Mucosa of descending colon (tissue), 3 donors: ENCODE results near the gene C1QTNF3. TPM values are rescaled to one million over a fixed set of nuclear protein-coding genes. Genes with fewer than 3 reads are reported as not detected.

Source experiments
- ATAC-seq: fragments of 200-7000 bp; cut with Tn5 transposase; one replicate; pipeline ENCODE4 v1.9.1; 2020; ENCODE audit warnings: mild to moderate bottlenecking, moderate library complexity
- DNase-seq, 3 donors: peaks; one replicate each; pipeline ENCODE4 v3.0.0-alpha.2; 2020
- H3K36me3 ChIP-seq: fragments of 200-600 bp; one replicate; pipeline ENCODE4 v1.8.0; 2021; ENCODE audit warnings: low read depth, mild to moderate bottlenecking
- H3K4me1 ChIP-seq: fragments of 200-600 bp; one replicate; pipeline ENCODE4 v1.8.0; 2021; ENCODE audit warnings: low read depth, mild to moderate bottlenecking
- H3K4me3 ChIP-seq: fragments of 200-600 bp; one replicate; pipeline ENCODE4 v1.8.0; 2021; ENCODE audit warnings: mild to moderate bottlenecking
- H3K9me3 ChIP-seq: fragments of 200-600 bp; one replicate; pipeline ENCODE4 v1.8.0; 2021; ENCODE audit warnings: mild to moderate bottlenecking
- CTCF ChIP-seq: fragments of 200-600 bp; IDR thresholded peaks from one replicate; pipeline ENCODE4 v1.8.0; 2022; ENCODE audit warnings: antibody characterized with exemption, mild to moderate bottlenecking
- intact Hi-C, 2 donors: fragments of 100-400 bp; cut with DNase I in 1 of 2; cut with micrococcal nuclease in 1 of 2; formaldehyde crosslinking; loops; one replicate each; pipeline versions ENCODE4 v1.11.0 to v1.11.1; 2022; cut with DNase I, micrococcal nuclease
- total RNA-seq, 3 donors: library from RNA; stranded (reverse); fragmentation: NEBNext Ultra II Directional in 2 of 3; extraction: Animal tissue kit (Norgen Biotek cat#: 25700) in 2 of 3; gene quantifications; one replicate each; pipeline versions ENCODE4 v1.2.1 to v1.2.4, GENCODE V29; 2021 to 2023
- donor health status: DM: no; HTN: no; CAD: no; lungs with moderate emphysema.
- donor health status: DM: no; HTN: no; CAD: no.
- donor health status: DM: no; HTN: yes; CAD: no.

The C1QTNF3 gene
- total RNA-seq, 3 donors from 2014 or later: 5.3 to 10.0 (median 6.1) TPM

- ATAC-seq (no peak), DNase-seq (no peak)
- no peak for TF ChIP-seq CTCF
- H3K36me3 ChIP-seq: no peaks in the 10 kb centered on the region
- no peaks in the 10 kb centered on the region for H3K4me1 ChIP-seq
- intact Hi-C loops: no loop called here
- no peaks in the 10 kb centered on the region for H3K9me3 ChIP-seq
- no peak overlapping the region for H3K4me3 ChIP-seq
These were observed 8.5 kb upstream of the C1QTNF3 start for GRCh38 chr5:34051374-34051980.

- no peaks in the 10 kb centered on the region for H3K4me1 ChIP-seq
- no peak overlapping the region for H3K4me3 ChIP-seq
- no peaks in the 10 kb centered on the region for H3K9me3 ChIP-seq
- no peak for DNase-seq
- no peak for ATAC-seq
- intact Hi-C loops: no loop called here
- no peaks in the 10 kb centered on the region for H3K36me3 ChIP-seq
- no peak for TF ChIP-seq CTCF
These were observed 5.0 kb upstream of the C1QTNF3 start for GRCh38 chr5:34047774-34048572.

- intact Hi-C loops: no loop called here
- ATAC-seq: no peak
- Histone ChIP-seq H3K36me3 (no peaks in the 10 kb centered on the region), H3K4me1 (no peaks in the 10 kb centered on the region), H3K4me3 (no peak overlapping the region), H3K9me3 (no peaks in the 10 kb centered on the region)
- DNase-seq: no peak
- TF ChIP-seq CTCF: no peak
These were observed 4.1 kb upstream of the C1QTNF3 start for GRCh38 chr5:34047143-34047542.

- ATAC-seq (peak; percentile 72), DNase-seq (no peak)
- Histone ChIP-seq H3K4me1 (no peaks in the 10 kb centered on the region), H3K9me3 (no peaks in the 10 kb centered on the region), H3K36me3 (no peaks in the 10 kb centered on the region), H3K4me3 (no peak overlapping the region)
- intact Hi-C loops: no loop called here
- TF ChIP-seq CTCF: no peak
These were observed 3.0 kb upstream of the C1QTNF3 start for GRCh38 chr5:34045996-34046395.

GRCh38 chr5:34045023-34045422, 2.0 kb upstream of the C1QTNF3 start:
- H3K4me3 ChIP-seq: no peak overlapping the region
- TF ChIP-seq CTCF: no peak
- no peaks in the 10 kb centered on the region for H3K36me3 ChIP-seq
- H3K4me1 ChIP-seq: no peaks in the 10 kb centered on the region
- intact Hi-C loops: no loop called here
- no peak for ATAC-seq
- no peak for DNase-seq
- H3K9me3 ChIP-seq: no peaks in the 10 kb centered on the region
